HG02885 (cell line): ENCODE data around the gene UFD1.

Experiments used
- ATAC-seq: cut with Tn5 transposase; IDR thresholded peaks from one replicate; pipeline ENCODE4 v1.9.1; 2021; ENCODE audit warnings: mild to moderate bottlenecking; ENCODE audit not compliant: unreplicated experiment, poor library complexity

Gene UFD1

DNA sequence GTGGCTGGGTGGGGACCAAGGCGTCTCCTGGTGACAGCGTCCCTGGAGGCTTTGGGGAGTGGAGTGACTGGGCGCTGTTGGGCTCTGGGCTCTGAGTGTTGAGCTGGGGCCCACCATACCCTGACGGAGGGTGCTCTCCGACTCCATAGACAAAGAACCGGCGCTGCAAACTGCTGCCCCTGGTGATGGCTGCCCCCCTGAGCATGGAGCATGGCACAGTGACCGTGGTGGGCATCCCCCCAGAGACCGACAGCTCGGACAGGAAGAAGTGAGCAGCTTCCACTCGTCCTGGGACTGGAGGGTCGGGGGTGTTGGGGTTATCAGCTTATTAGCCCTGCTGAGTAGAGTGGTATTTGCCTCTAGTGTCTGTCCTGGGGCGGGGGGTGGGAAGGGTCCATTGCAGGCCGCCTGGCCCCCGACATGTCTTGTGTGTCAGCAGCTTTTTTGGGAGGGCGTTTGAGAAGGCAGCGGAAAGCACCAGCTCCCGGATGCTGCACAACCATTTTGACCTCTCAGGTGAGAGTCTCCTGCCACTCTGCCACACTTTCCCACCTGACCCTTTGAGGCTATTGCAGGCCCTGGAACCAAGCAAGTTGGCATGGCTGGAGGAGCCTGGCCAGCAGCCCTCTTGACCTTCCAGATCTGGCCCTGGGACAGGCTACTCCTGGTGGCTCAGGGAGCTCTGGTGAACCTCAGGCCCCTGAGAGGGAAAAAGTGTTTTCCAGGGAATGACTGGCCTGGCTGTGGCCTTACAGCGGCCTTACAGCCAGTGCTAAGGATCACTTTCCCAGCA lies 37.6 kb upstream of the UFD1 start:
- no peak for ATAC-seq

DNA sequence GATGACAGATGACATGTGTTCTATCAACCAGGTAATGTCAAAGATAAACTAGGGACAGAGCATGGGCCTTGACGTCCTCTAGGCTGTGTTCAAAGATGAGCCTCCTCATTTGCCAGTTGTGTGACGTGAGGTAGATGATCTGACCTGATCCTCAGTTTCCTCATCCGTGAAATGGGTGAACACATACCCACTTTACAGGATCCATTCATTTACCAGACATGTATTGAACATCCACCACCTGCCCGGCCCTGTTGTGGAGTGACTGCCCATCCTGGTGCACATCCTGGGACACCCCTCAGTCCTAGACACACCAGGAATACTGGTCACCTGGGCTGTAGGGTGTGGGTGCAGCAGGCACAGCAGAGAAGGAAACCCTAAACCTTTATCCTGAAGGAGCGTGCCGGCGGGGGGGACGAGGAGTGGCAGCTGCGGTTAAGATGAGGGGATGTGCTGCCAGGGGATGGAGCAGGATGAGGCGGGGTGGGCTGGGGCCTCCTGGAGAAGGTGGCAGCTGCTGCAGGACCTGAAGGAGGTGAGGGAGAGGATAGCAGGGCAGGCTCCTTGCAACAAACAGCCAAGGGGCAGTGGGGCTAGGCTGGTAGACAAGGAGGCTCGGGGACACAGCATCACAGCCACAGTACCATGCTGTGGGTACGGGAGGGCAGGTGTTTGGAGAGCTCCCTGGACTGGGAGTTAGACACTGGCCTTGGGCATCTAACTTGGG lies 36.8 kb upstream of the UFD1 start:
- no peak for ATAC-seq

DNA sequence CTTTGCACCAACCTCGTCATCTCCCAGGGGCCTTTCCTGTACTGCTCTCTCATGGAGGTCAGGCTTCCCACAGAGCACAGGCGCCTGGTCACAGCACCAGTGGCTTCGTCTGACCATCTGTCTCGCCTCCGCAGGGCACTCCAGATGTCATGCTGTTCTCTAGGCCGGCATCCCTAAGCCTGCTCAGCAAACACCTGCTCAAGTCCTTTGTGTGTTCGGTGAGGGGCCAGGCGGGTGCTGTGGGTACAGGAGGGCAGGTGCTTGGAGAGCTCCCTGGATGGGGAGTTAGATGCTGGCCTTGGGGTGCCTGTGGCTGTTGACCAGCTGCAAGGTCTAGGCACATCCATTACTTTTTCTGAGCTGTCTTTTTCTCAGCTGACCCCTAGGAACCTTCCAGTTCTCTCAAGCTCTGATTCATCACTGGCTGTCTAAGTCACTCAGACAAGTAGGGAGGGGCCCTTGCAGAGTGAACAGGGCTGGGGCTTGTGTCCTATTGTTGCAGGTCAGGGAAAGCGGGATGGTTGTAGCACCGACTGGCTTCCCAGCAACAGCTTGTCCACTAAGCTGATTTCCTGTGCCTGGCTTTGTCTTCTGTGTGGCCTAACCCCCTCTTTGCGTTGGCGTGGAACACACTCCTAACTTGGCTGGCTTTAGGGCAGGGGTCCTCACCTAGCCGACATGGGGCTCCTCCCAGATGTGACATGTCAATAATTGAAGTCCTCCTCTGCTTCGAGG lies 36.0 kb upstream of the UFD1 start:
- ATAC-seq = no peak

DNA sequence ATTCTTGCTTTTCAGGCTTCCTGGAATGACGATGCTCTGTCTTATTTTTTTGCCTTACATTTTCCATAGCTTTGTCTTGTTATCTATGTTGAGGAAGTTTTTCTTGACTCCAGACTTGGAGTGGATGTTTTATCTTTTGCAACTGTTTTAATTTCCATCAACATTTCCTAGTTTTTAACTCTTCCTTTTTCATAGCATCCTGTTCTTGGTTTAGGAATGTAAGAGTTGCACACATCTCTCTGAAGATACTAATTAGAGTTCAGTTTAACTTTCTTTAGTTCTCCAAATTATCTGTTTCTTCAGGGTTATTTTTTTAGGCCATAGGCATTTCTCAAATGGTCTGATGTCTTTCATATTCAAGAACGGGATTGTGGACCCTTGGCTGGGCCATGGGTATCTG lies 34.8 kb upstream of the UFD1 start:
- ATAC-seq = no peak

DNA sequence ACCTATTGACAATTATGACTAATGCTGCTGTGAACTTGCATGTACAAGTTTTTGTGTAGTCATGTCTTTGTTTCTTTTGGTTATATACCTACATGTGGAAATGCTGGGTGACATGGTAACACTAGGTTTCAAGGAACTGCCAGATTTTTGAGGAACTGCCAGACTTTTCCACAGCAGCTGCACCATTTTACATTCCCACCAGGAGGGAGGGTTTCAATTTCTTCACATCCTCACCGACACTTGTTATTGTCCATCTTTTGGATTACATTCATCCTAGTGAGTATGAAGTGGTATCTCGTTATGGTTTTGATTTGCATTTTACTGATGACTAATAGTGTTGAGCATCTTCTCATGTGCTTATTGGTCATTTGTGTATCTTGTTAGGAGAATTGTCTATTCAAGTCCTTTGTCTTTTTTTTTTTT lies 31.9 kb upstream of the UFD1 start:
- ATAC-seq = no peak

DNA sequence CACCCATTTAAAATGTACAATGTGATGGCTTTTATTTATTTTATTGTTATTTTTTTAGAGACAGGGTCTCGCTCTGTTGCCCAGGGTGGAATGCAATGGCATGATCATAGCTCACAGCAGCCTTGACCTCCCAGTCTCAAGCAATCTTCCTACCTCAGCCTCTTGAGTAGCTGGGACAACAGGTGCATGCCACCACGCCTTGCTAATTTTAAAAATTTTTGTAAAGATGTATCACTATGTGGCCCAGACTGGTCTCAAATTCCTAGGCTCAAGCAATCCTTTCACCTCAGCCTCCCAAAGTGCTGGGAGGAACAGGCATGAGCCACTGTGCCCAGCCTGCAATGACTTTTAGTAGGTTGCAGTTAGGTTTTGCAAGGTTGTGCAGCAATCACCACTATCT lies 30.9 kb upstream of the UFD1 start:
- ATAC-seq = no peak

DNA sequence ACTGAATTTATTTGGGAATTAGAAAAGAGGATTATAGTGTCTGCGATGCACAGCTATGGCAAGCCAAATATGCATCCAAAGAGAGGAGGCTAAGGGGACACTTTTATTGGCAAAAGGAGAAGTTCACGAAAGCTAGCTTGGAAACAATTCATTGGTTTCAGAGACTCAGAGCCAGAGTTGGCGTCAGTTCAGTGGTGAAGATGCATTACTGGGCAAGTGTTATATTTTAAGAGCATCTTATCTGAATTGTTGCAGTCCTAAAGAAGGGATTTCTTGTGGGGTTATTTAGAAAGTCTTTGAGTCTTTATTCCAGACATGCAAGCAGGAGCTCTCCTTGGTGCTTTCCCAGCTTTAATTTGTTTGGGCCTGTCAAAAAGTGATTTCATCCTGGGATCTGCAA lies 30.2 kb upstream of the UFD1 start:
- no peak for ATAC-seq

DNA sequence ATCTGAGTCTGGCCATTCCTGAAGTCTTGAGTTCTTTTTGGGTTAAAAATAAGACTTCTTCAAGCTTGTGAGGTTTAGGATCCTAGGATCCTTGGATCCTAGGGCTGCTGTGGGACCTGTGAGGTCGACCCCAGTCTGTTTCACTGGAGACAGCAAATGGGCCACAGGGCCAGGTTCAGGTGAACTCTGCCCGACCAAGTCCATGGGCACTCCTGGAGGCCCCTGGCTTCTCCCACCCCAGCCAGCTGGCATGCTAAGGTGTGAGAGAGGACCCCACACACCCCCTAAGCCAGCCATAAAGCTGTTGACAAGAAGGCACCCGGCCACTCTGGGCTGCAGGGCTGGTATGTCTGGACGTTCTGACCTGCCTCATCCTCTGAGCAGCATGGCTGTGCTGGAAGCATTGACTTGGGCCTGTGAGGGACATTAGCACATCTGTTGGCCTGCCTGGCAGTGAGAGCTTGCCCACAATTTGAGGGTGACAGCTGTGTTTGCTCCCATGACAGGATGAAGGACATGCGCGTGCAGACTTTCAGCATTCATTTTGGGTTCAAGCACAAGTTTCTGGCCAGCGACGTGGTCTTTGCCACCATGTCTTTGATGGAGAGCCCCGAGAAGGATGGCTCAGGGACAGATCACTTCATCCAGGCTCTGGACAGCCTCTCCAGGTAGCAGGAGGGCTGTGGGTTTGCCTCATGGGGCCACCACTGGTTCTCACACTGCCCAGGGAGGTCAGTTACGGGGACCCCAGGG lies 29.2 kb upstream of the UFD1 start:
- ATAC-seq = no peak

DNA sequence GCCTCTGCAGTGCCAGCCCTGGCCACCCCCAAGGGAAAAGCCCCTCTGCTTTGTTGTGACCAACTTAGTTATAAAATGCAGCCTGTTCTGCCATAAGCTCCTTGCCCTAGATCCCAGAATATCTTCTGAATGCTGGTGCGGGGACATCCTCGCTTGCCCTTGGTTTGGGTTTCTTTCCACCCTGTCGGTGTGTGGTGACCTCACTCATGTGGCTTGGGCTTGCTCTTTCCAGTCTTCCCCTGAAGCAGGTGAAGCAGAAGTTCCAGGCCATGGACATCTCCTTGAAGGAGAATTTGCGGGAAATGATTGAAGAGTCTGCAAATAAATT lies 28.5 kb upstream of the UFD1 start:
- no peak for ATAC-seq

DNA sequence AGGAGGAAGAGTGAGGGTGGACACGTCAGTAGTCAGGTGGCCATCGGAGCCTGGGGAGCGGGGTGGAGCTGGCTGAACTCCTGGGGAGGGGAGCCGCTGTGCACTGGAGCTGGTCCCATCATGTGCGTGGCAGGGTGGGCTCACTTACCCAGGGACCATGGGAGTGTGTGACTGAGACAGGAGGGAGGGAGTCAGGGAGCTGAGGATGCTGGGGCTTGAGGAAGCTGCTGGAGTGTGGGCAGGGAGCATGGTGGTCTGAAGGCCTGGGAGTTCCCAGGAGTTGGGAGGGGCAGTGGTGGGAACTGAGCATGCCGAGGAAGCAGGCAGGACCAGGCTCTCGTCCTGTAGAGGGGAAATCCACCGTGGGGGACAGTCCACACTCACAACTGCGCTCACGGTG lies 27.2 kb upstream of the UFD1 start:
- ATAC-seq = no peak

DNA sequence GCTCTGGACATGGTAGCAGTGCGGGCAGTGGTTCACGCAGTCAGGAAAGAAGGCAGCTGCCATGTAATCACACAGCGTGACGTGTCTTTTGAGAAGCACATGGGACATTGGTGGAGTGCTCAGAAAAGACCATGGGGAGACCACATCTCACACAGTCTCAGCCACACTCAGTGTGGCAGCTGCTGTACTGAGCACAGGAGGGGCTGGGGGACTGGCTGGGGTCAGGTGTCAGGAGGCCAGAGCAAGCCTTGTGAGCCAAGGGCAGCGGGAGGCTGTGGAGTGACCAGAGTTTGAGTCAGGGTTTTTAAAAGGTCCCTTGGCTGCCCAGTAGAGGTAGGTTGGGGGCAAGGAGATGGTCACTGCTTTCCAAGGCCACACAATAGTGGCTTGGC lies 26.7 kb upstream of the UFD1 start:
- no peak for ATAC-seq

DNA sequence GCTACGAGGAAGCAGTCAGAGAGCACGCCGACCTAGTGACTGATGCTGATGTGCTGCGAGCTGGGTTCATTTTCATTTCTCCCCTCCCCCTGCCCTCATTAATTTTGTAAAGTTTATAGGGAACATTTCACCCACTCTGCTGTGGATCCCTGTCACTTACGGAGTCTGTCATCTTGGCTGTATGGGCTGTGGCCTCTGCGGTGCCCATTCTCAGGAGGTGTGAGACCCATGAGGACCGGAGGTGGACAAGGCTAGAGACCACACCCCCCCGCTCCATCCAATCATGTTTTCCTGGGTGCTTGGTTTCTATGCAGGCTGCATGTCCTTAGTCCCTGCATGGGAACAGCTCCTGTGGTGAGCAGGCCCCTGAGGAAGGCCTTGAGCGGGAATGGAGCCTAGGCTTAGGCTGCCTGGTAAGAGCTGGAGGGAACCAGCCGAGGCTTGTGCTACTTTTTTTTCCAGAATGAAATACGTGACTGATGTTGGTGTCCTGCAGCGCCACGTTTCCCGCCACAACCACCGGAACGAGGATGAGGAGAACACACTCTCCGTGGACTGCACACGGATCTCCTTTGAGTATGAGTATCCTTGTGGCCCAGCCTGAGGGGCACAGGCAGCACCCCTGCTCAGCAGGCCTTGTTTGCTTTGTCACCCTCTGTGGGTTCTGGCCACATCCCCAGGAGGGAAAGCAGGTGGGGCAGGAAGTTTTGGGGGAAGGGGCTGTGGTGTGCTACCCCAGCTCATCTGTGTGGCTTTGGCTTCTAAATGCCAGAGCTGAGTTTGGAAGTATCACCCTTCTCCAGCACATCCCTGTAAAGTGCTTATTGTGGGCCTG lies 26.1 kb upstream of the UFD1 start:
- ATAC-seq = no peak

DNA sequence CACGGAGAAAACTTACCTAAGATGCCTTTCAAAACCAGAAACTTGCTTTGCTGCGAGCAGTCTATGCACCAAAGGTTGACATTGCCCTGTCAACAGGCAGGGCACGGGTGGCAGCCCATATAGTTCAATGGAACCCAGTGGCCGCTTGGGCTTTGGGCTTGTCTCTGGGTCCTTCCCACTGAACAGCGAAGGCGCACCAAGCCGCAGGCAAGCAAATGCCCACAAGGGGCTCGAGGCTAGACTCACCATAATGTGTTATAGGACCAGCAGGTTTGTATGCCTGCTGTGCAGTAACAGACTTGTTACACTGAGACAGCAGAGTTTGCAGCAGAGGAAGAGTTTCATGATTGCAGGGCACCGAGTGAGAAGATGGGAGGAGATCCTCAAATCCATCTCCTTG lies 24.9 kb upstream of the UFD1 start:
- ATAC-seq = no peak

DNA sequence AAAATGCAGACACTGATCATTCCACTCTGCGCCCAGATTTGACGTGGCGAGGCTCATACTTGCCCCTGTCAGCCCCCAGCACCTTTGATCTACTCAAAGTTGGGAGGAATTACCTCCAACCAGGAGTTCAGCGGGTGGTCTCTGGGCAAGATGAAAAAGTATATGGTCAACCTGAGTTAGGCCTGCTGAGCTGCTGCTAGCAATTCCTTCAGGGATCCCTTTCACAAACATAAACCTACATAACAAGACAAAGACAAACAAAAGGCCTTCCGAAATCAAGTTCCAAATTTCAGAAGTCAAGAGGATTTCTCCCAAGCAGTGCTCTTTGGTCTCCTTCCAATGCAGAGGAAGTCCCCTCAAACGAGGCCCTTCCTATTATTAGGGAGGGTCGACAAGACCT lies 24.4 kb upstream of the UFD1 start:
- no peak for ATAC-seq

DNA sequence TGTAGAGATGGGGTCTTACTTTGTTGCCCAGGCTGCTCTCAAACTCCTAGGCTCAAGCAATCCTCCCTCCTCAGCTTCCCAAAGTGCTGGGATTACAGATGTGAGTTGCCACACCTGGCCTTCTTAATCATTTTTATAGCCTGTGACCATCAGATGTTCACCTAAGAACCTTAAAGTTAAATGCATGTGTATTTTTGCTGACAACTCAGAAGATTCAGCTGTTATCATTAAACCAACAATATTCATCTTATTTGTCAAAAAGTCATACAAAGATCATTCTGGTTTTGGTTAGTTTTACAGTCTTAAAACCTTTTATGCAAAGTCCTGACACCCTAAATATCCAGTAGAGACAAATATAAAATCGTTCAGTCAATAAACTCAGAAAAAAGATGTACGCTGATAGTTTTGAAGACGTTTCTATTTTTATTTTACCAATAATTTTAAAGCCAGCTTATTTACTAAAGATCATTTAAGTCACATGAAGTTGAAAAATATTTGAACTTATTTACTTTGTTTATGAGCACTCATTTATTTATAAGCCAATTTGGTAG lies 23.0 kb upstream of the UFD1 start:
- ATAC-seq = no peak

DNA sequence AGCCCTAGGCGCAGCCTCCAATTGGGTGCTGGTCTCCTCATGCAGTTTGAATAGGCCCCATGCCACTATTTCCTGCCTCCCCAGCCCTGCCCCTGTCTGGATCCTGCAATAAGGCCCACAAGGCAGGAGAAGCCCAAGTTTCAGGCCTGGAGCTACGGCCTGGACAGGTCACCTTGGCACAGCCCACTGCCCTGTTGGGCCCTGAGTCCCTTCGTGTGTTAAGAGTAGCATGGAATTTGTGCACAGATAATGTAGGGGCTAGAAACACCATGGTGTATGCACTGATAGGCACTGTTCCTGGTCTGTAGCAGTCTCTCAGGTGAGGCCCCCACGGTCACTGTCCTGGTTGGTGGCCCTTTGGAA lies 20.9 kb upstream of the UFD1 start:
- ATAC-seq = no peak

DNA sequence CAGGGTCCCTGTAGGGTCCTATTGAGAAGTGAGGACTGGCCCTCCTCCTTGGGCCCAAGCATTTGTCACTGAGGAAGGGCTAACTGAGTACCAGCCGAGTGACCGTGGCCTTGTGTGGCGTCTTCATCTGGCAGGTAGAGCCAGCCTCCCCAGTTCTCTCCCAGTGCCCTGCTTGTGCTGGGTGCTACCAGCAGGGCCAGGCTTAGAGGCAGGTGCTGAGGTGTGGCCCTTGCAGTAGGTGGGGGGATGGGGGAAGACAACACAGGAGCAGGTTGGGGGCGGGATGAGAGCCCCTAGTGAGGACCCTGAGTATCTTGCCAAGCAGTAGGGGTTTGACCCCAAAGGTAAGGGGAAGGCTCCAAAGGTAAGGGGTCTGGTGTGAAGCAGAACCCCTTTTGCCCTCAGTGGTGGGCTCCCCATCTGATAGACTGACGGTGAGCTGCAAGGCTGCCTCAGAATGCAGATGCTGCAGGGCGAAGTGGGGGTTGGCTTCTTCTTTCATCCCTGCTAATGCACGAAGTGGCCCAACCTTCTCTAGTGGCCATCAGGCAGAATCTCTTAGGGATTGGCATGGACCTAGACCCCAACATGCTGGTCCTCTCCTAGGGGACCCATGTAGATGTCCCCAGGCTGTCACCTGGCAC lies 20.4 kb upstream of the UFD1 start:
- no peak for ATAC-seq

DNA sequence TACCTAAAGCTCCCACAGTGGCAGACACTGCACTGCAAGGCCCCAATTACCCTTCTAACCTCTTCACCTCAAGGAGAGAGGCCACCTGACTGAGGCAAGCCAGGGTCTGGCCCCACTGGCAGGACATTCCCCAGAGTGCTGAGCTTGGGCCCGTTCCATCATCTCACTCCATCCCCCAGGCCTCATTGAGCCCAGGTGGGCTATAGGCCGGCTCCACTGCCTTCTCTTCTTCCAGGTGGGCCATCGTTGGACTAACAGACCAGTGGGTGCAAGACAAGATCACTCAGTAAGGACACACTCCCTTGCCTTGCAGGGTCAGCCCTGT lies 19.8 kb upstream of the UFD1 start:
- ATAC-seq = no peak

DNA sequence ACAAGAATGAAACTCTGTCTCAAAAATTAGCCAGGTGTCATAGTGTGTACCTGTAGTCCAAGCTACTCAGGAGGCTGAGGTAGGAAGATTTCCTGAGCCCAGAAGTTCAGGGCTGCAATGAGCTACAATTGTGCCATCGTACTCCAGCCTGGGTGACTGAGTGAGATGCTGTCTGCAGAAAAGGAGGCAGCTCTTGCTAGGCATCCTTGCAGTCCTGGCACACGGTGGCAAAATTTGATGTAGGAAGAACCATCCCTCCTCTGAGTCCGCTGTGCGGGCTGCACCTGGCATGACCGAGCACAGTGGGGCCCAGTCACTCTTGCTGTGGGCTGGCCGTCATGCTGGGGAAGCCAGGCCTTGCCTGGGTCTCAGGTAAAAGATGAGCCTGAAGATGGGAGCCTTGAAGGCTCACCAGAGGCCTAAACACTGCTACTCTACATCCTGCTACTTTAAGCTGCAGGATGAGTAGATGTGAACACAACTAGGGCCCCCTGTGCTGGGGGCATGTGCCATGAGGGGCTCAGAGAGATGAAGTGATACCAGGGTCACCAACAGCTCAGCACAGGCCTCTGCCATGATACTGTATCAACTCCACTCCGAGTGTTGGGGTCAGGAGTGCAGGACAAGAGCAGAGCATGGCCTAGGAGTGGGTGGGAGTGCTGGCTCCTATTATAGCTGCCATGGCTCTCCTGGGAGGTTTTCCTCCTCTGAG lies 19.3 kb upstream of the UFD1 start:
- ATAC-seq = no peak
